ENCODE data around the gene AP2M1.

AP2M1 gene

DNA sequence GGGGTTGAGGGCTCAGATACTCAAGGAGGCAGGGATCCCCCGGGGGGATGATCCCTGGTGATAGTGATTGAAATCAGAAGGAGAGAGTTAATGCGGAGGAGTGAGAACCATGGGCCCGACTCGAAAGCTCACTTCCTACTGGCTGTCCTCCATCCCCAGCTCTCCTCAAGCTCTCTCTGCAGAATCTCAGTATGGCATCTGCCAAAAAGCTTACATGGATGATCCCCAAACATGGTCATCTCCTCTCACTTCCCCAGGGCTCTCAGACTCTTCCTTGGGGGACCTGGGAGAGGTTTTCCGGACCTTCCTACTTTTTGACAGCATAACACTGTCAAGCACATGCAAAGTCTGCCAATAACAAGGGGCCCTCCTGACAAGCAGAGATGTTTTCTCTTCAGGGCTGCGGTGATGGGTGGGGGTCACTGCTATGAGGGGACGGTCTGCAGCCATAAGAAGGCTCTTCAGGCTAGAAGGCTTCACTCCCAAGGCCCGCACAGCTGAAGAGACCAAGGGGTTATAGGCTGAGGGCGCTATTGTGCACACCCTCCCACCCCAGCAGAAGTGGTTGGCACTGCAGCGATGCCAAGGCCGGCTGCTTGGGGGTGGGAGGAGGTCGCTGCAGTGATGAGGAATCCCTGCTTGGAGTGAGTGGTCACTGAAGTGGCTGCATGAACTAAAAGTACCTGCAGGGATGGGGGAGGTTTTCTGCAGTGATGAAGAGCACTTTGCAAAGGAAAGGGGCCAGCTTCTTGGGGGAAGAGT lies 53.9 kb downstream of the AP2M1 start:
- no peak for DNase-seq (ENCODE audit: low read depth, low spot score)

DNA sequence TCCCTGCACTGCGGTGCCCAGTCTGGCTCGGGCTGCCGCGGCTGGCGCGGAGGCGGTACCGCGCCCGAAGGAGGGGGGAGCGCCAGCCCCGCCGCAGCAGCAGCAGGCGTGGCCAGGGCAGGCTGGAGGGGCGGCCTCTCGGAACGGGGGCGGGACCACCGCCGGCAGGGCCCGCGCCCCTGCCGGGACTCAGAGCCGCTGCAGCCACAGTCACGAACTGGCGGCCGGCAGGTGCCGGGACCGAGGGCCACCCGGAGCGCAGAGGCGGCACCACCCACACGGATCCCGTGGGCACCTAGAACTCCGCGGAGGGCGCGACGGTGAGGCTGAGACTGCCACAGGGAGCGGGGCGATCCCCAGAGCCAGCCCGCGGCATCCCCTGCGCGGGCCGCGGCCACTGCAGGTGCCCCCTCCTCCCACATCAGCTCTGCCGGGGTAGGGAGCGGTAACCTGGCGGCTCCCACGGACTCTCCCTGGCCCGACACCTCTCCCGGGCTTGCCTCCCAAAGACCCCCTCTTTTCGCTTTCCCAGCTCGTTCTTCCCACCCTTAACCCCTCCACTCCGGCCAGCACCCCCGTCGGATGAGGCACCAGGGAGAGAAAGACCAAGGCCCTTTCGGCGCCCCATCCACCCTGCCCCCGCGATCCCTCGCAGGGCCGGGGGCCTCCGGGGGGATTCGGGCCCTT lies 54.9 kb downstream of the AP2M1 start, which contains the start of gene VWA5B2:
VWA5B2 (plus strand) TSS at position 192 of the 687 bp plus-strand sequence. CDS start 944 bp downstream, outside the sequence.
- no peak for DNase-seq (ENCODE audit: low read depth, low spot score)

DNA sequence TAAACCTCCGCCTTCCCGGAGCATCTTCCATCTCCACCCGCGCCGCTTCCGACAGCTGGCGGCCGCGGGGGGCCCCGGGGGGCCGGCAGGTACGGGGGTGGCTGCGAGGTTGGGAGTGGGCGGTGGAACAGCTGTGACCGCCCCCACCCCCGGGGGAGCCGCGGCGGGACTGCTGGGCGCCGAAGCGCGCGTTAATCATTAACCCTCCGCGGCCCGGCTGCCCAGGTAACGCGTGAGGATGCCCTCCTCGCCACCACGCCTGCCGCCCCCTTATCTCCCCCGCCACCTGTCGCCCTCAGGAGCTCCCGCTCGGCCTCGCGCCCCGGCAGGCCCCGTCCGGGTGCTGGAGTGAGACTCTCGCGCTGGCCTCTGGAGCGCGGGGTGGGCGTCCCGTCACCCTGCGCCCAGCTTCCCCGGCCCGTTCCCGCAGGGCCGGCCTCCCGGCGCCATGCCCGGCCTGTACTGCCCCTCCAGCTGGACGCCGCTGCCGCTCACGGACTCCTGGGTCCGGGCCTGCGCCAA lies 55.5 kb downstream of the AP2M1 start:
- no peak for DNase-seq (ENCODE audit: low read depth, low spot score)

DNA sequence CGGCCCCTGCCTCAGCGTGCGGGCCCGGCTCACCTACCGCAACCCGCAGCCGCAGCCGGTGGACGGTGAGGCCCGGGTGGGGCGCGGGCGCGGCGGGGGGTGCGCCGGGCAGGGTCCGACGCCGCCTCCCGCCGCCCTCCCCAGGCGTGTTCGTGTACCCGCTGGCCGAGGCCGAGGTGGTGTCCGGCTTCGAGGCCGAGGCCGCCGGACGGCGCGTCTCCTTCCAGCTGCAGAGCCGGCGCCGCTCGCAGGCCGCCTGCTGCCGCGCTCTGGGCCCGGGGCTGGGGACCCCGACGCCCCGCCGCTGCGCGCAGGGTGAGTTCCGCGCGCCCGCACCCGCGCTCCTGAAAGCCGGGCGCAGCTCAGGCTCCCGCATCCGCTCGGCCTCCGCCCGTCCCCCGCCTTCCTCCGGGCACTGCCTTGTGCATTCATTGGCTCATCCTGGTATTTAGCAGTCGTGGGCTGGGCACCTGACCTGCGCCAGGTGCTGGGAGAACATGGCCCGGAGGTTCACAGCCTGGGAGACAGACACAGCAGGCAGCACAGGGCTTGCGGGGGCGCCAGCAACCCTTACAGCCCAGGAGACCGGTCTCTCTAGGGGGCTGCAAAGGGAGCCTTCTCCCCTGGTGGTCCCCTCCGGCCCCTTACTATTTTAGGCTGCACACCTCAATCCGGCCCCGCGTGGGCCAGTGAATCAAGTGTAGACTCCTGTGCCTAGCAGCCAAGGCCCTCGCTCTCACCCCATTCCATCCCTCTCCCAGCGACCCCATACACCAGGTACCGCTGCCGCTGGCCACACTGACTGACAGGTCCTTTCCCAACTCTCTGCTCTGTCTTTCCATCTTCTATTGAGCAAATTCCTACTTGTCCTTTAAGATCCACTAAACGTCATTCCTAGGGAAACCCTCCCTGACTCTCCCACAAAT lies 56.2 kb downstream of the AP2M1 start:
- no peak for DNase-seq (ENCODE audit: low read depth, low spot score)

DNA sequence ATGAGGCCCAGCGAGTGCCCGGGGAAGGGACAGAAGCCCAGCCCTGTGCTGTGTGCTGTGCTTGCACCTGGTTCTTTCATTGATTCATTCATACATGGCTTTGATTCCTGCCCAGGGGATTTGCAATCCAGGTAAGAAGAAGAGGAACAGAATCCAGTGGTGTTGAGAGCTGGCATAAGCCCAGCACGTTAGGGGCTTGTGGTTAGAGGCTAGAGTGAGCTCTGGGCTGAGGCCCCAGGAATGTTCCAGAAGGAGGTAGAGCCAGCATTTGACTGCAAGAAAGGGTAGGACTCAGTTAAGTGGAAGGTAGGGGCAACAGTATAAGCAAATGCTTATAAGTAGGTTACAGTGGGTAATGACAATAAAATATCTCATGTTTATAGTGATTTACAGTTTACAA lies 57.0 kb downstream of the AP2M1 start:
- DNase-seq (ENCODE audit: low read depth, low spot score): no peak

- DNase-seq (ENCODE audit: low read depth, low spot score): no peak
Observed at GRCh38 chr3:184233127-184233843, 58.6 kb downstream of the AP2M1 start.
